ENCODE results near the gene KCNN4.

DNA sequence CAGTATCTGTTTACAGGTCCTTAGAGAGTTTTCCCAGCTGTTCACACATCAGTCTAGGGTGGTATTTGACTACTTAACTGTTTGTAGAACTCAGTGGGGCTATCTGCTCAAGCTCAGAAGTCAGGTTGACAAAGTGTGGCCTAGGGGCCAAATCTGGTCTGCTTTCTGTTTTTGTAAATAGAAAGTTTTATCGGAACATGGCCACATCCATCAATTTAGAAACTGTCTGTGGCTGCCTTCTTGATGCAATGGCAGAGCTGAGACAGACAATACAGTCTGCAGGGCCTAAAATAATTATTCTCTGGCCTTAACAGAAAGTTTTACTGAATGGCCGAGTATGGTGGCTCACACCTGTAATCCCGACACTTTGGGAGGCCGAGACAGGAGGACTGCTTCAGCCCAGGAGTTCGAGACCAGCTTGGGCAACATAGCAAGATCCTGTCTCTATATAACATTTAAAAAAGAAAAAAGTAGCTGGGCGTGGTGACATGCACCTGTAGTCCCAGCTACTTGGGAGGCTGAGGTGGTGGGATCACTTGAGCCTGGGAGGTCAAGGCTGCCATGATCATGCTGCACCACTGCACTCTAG lies 28.4 kb downstream of the KCNN4 start:
- TF ChIP-seq, protein P1, sequence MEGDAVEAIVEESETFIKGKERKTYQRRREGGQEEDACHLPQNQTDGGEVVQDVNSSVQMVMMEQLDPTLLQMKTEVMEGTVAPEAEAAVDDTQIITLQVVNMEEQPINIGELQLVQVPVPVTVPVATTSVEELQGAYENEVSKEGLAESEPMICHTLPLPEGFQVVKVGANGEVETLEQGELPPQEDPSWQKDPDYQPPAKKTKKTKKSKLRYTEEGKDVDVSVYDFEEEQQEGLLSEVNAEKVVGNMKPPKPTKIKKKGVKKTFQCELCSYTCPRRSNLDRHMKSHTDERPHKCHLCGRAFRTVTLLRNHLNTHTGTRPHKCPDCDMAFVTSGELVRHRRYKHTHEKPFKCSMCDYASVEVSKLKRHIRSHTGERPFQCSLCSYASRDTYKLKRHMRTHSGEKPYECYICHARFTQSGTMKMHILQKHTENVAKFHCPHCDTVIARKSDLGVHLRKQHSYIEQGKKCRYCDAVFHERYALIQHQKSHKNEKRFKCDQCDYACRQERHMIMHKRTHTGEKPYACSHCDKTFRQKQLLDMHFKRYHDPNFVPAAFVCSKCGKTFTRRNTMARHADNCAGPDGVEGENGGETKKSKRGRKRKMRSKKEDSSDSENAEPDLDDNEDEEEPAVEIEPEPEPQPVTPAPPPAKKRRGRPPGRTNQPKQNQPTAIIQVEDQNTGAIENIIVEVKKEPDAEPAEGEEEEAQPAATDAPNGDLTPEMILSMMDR (IDR thresholded peaks at IDR 0.05; ENCODE audit: poor library complexity) = no peak
- TF ChIP-seq EZH2 (IDR thresholded peaks at IDR 0.05; ENCODE audit: borderline replicate concordance) = no peak
- no peak for TF ChIP-seq EZH2phosphoT487 (IDR thresholded peaks at IDR 0.05; ENCODE audit: low read depth, severe bottlenecking, unreplicated experiment)
